ENCODE data around the gene ANO8.

The ANO8 gene

GRCh38 chr19:17348700-17349099 is 14.0 kb upstream of the ANO8 start:
- DNase-seq = peak in 6 of 51 donors; percentile 16 to 56 (median 28)

GRCh38 chr19:17347877-17348276 is 13.2 kb upstream of the ANO8 start:
- no peak for DNase-seq

- DNase-seq = no peak
Observed at GRCh38 chr19:17347361-17347760, 12.7 kb upstream of the ANO8 start.

- peak in 39 of 51 donors; percentile 12 to 77 (median 47) for DNase-seq
Observed at GRCh38 chr19:17346109-17346671, 11.5 kb upstream of the ANO8 start.

GRCh38 chr19:17341845-17342244 is 7.2 kb upstream of the ANO8 start:
- no peak for DNase-seq

- no peak for DNase-seq
Observed at GRCh38 chr19:17341386-17341785, 6.7 kb upstream of the ANO8 start.

- no peak for DNase-seq
Observed at GRCh38 chr19:17340871-17341357, 6.3 kb upstream of the ANO8 start.

GRCh38 chr19:17340302-17340870 is 5.7 kb upstream of the ANO8 start:
- DNase-seq = no peak

- DNase-seq = no peak
Observed at GRCh38 chr19:17339088-17339741, 4.6 kb upstream of the ANO8 start.

GRCh38 chr19:17338433-17339078 is 3.9 kb upstream of the ANO8 start:
- no peak for DNase-seq

GRCh38 chr19:17337675-17338432 is 3.2 kb upstream of the ANO8 start:
- no peak for DNase-seq

- DNase-seq = peak; percentile 28 to 100 (median 91)
Observed at GRCh38 chr19:17336872-17337674, 2.4 kb upstream of the ANO8 start, which contains the start of gene GTPBP3. GTPBP3 (plus strand) TSS chr19:17337553; CDS start chr19:17337612, 59 bp downstream.

GRCh38 chr19:17335575-17335974 is 920 bp upstream of the ANO8 start:
- DNase-seq = no peak

- peak in 5 of 51 donors; percentile 18 to 38 (median 34) for DNase-seq
Observed at GRCh38 chr19:17333611-17334413, 843 bp downstream of the ANO8 start.

GRCh38 chr19:17332677-17333581 is 1.7 kb downstream of the ANO8 start:
- peak in 7 of 51 donors; percentile 10 to 44 (median 29) for DNase-seq

- DNase-seq = no peak
Observed at GRCh38 chr19:17332360-17332676, 2.3 kb downstream of the ANO8 start.

GRCh38 chr19:17331045-17331558 is 3.6 kb downstream of the ANO8 start:
- no peak for DNase-seq

- no peak for DNase-seq
Observed at GRCh38 chr19:17330262-17331044, 4.2 kb downstream of the ANO8 start.
